GM23338 (cell line): ENCODE results near the gene EP400.

ENCODE experiments used
- CREB1 ChIP-seq: fragments of 250-450 bp; sonication (Bioruptor Pico); IDR thresholded peaks from 2 replicates; pipeline ENCODE4 v1.5.0; 2020; ENCODE audit warnings: low read depth, mild to moderate bottlenecking, moderate library complexity
- CTCF ChIP-seq, 2 experiments: fragments of 200-600 bp in 1 of 2; sonication (generic) in 1 of 2; conservative IDR thresholded peaks; 2 replicates each; pipeline versions ENCODE4 v1.5.1 to v1.6.1; 2016 to 2017; ENCODE audit warnings: antibody characterized with exemption in 2 of 2, low read depth in 2 of 2, mild to moderate bottlenecking in 2 of 2, moderate library complexity in 1 of 2
- ETS1 ChIP-seq: IDR thresholded peaks from 2 replicates; pipeline ENCODE4 v1.6.1; 2016; ENCODE audit warnings: antibody characterized with exemption

- TF ChIP-seq CTCF (conservative IDR thresholded peaks at IDR 0.05; ENCODE audit: low read depth in 2 of 2) (no peak), ETS1 (no peak), CREB1 (CRISPR knock-in tag) (no peak)
These were observed 105.2 kb downstream of the EP400 start for GRCh38 chr12:132054983-132055382.
